IMR-90 (cell line): Measurements from ENCODE around the gene RNF123. TPM values are rescaled to one million over a fixed set of nuclear protein-coding genes. Genes with fewer than 3 reads are reported as not detected.

Source experiments
- ATAC-seq: fragments of 200-7000 bp; cut with Tn5 transposase; 2 replicates; pipeline ENCODE4 v1.9.1; 2020; ENCODE audit warnings: low read depth, mild to moderate bottlenecking, moderate library complexity
- BruUV-seq: library from RNA; stranded (reverse); fragments of 400-500 nt; replicated peaks from 2 replicates; lab custom pipeline; 2021; lab: Mats Ljungman, UMichigan
- CTCF ChIA-PET: fragments of 300-600 bp; formaldehyde crosslinking; extraction: SDS; loops from one replicate; lab custom pipeline; 2021; ENCODE audit warnings: antibody characterized with exemption; lab: Yijun Ruan, JAX
- POLR2A ChIA-PET: fragments of 300-600 bp; sonication (Branson Sonifier 250); formaldehyde crosslinking; loops from one replicate; lab custom pipeline; 2022; ENCODE audit warnings: antibody characterized with exemption; ENCODE audit not compliant: unreplicated experiment; lab: Charles Lee
- DNase-seq: peaks from one replicate; pipeline ENCODE4 v3.0.0; 2013
- H2AFZ ChIP-seq: replicated peaks from 2 replicates; pipeline ENCODE3; 2013; ENCODE audit warnings: low read length, mild to moderate bottlenecking; ENCODE audit not compliant: poor library complexity
- H2AK5ac ChIP-seq: 2 replicates; pipeline ENCODE4 v1.6.1; 2013; ENCODE audit warnings: low read depth, low read length, inconsistent platforms
- H2AK9ac ChIP-seq: replicated peaks from 2 replicates; pipeline ENCODE3; 2013; ENCODE audit warnings: mild to moderate bottlenecking, low read depth, low read length, moderate library complexity; ENCODE audit not compliant: poor library complexity
- H2BK120ac ChIP-seq: 2 replicates; pipeline ENCODE4 v1.6.1; 2013; ENCODE audit warnings: low read depth, low read length, inconsistent platforms
- H2BK15ac ChIP-seq: 3 replicates; pipeline ENCODE4 v1.6.1; 2013; ENCODE audit warnings: low read depth, low read length, inconsistent platforms
- H2BK20ac ChIP-seq: 2 replicates; pipeline ENCODE4 v1.6.1; 2013; ENCODE audit warnings: low read depth, mild to moderate bottlenecking, inconsistent platforms, low read length, moderate library complexity
- H2BK5ac ChIP-seq: 2 replicates; pipeline ENCODE4 v1.6.1; 2013; ENCODE audit warnings: mild to moderate bottlenecking, low read depth, low read length, inconsistent platforms; ENCODE audit not compliant: poor library complexity, severe bottlenecking
- H3K14ac ChIP-seq: replicated peaks from 2 replicates; pipeline ENCODE4 v1.6.1; 2013; ENCODE audit warnings: low read depth, low read length, inconsistent platforms
- H3K18ac ChIP-seq: 2 replicates; pipeline ENCODE4 v1.6.1; 2013; ENCODE audit warnings: low read depth, low read length, control low read depth
- H3K23ac ChIP-seq: 2 replicates; pipeline ENCODE4 v1.6.1; 2013; ENCODE audit warnings: low read depth, low read length, inconsistent platforms
- H3K27ac ChIP-seq: 2 replicates; pipeline ENCODE4 v1.5.1; 2013; ENCODE audit warnings: mild to moderate bottlenecking, control low read depth, low read length; ENCODE audit not compliant: insufficient read depth
- H3K27me3 ChIP-seq: 2 replicates; pipeline ENCODE4 v1.6.1; 2013; ENCODE audit warnings: low read length; ENCODE audit not compliant: control insufficient read depth, insufficient read depth
- H3K36me3 ChIP-seq: 2 replicates; pipeline ENCODE4 v1.6.1; 2013; ENCODE audit warnings: low read length, mixed read lengths; ENCODE audit not compliant: control insufficient read depth, insufficient read depth
- H3K4ac ChIP-seq: 2 replicates; pipeline ENCODE4 v1.6.1; 2013; ENCODE audit warnings: low read depth, low read length, inconsistent platforms
- H3K4me1 ChIP-seq: 2 replicates; pipeline ENCODE4 v1.6.1; 2013; ENCODE audit warnings: low read length, mixed read lengths; ENCODE audit not compliant: control insufficient read depth, insufficient read depth
- H3K4me2 ChIP-seq: 2 replicates; pipeline ENCODE4 v1.6.1; 2013; ENCODE audit warnings: low read depth, mild to moderate bottlenecking, control low read depth, low read length, moderate library complexity
- H3K4me3 ChIP-seq: 2 replicates; pipeline ENCODE4 v1.5.1; 2013; ENCODE audit warnings: low read depth, mild to moderate bottlenecking, control low read depth, low read length, moderate library complexity; ENCODE audit not compliant: insufficient read depth
- H3K56ac ChIP-seq: 2 replicates; pipeline ENCODE4 v1.6.1; 2013; ENCODE audit warnings: low read length, inconsistent platforms; ENCODE audit not compliant: insufficient read depth; ENCODE audit errors: extremely low read depth
- H3K79me1 ChIP-seq, 2 experiments: 2 replicates each; pipeline ENCODE4 v1.6.1; 2013; ENCODE audit warnings: low read length in 2 of 2, inconsistent platforms in 1 of 2, low read depth in 1 of 2
- H3K9ac ChIP-seq: 2 replicates; pipeline ENCODE4 v1.6.1; 2013; ENCODE audit warnings: low read depth, low read length, control low read depth
- H3K9me1 ChIP-seq: 2 replicates; pipeline ENCODE4 v1.6.1; 2013; ENCODE audit warnings: low read length, inconsistent platforms; ENCODE audit not compliant: insufficient read depth
- H3K9me3 ChIP-seq: 2 replicates; pipeline ENCODE4 v1.6.1; 2013; ENCODE audit warnings: low read length; ENCODE audit not compliant: control insufficient read depth, insufficient read depth
- H4K20me1 ChIP-seq: 2 replicates; pipeline ENCODE4 v1.6.1; 2013; ENCODE audit warnings: low read length, inconsistent platforms; ENCODE audit not compliant: insufficient read depth
- H4K5ac ChIP-seq: 2 replicates; pipeline ENCODE4 v1.6.1; 2013; ENCODE audit warnings: mild to moderate bottlenecking, low read depth, low read length, control low read depth
- H4K8ac ChIP-seq, 2 experiments: 2 replicates each; pipeline ENCODE4 v1.6.1; 2013; ENCODE audit warnings: low read depth in 2 of 2, low read length in 2 of 2, control low read depth in 1 of 2, inconsistent platforms in 1 of 2
- H4K91ac ChIP-seq: 2 replicates; pipeline ENCODE4 v1.6.1; 2013; ENCODE audit warnings: low read depth, low read length, inconsistent platforms; ENCODE audit not compliant: insufficient read depth
- MXI1 ChIP-seq: IDR thresholded peaks from 2 replicates; pipeline ENCODE4 v1.6.1; 2012; ENCODE audit warnings: low read depth, mild to moderate bottlenecking, low read length, moderate library complexity, borderline replicate concordance
- RAD21 ChIP-seq: IDR thresholded peaks from 2 replicates; pipeline ENCODE4 v1.6.1; 2012; ENCODE audit warnings: low read length, improper control_type of control experiment
- RCOR1 ChIP-seq: IDR thresholded peaks from 2 replicates; pipeline ENCODE4 v1.6.1; 2012; ENCODE audit warnings: mild to moderate bottlenecking, low read length, improper control_type of control experiment; ENCODE audit not compliant: insufficient replicate concordance
- WGBS, 2 experiments: methylation state at CpG; one replicate each; pipeline versions ENCODE4 v1.1.5 to v1.1.7; 2013; ENCODE audit warnings: missing lambda C conversion rate in 2 of 2; ENCODE audit not compliant: insufficient read length in 1 of 2; ENCODE audit errors: extremely low coverage in 2 of 2; 5-methylcytosine and 5-hydroxymethylcytosine counted together
- dilution Hi-C: fragments of 300-500 bp; cut with HindIII; formaldehyde crosslinking; loops from one replicate; pipeline ENCODE4 v1.14.3; 2018; ENCODE audit warnings: low sequenced_read_pairs; ENCODE audit not compliant: unreplicated experiment
- in situ Hi-C: fragments of 300-500 bp; cut with MboI; formaldehyde crosslinking; loops from 3 replicates; pipeline ENCODE4 v1.14.3; 2019; ENCODE audit warnings: low sequenced_read_pairs, inconsistent platforms, mixed read lengths
- intact Hi-C: fragments of 100-400 bp; cut with micrococcal nuclease; formaldehyde crosslinking; loops from 2 replicates; pipeline ENCODE4 v1.10.0; 2022
- polyA plus RNA-seq, 3 experiments: library from polyadenylated mRNA; depleted of rRNA; stranded (reverse); fragments of >200 nt; gene quantifications; 2 replicates each; pipeline ENCODE4 v1.2.3, GENCODE V29; 2012; ENCODE audit warnings: low replicate concordance in 1 of 3
- total RNA-seq: library from RNA; depleted of rRNA; stranded (reverse); fragments of >200 nt; gene quantifications from 2 replicates; pipeline ENCODE4 v1.2.3, GENCODE V29; 2012
- TF ChIP-seq, protein P1 (sequence below): fragments of 150-350 bp; IDR thresholded peaks from 2 replicates; pipeline ENCODE4 v1.6.1; 2016; ENCODE audit warnings: low read depth, mild to moderate bottlenecking, low read length, moderate library complexity, borderline replicate concordance

The RNF123 gene
- total and polyA plus RNA-seq, 2 of the 4 experiments (the other 2 are of a cell fraction) = 13.4 to 37.7 TPM

DNA sequence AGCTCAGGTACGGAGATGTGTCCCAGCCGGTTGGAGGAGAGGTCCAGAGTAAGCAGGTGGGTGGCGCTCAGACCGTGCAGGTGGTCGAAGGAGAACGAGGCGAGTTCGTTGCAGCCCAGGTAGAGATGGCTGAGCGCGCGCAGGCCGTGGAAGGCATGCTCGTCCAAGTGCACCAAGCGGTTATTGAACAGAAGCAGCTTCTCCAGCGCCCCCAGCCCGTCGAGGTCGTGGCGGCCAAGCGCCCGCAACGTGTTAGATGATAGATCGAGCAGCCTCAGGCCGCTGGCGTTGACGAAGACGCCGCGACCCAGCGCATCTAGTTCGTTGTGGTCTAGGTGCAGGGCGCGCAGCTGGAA lies 29.5 kb downstream of the RNF123 start:
- H4K8ac ChIP-seq = no peak overlapping the region
- H2AFZ ChIP-seq = peak overlapping the region; percentile 95
- WGBS, 2 experiments = 22% methylated on average over 32 of the region's 33 CpGs; no CpG with 5 or more reads in 1 of the 2 experiments
- ATAC-seq (no peak), DNase-seq (no peak)
- H3K36me3 ChIP-seq = peaks cover 31% of the 10 kb centered on the region
- H3K23ac ChIP-seq = no peak overlapping the region
- no TSS peak for BruUV-seq
- H3K56ac ChIP-seq = no peak overlapping the region
- intact Hi-C loops = loop anchor here (1.0 kb wide), 1 partner anchor 120 kb away; no protein-coding TSS in a partner anchor
- ChIA-PET CTCF (interaction anchor here (1.0 to 3.3 kb wide), 3 partner anchors 121 to 187 kb away, joined by 3 to 9 read pairs (median 3); no protein-coding TSS in a partner anchor), POLR2A (interaction anchor here (0.8 kb wide), 1 partner anchor 41 kb away, joined by 5 read pairs; no protein-coding TSS in a partner anchor)
- H2AK5ac ChIP-seq = peak overlapping the region; percentile 46; the same call in 1 of the 2 replicates
- H3K9ac ChIP-seq = 0 out of 2 replicates have a peak overlapping the region, but pooled peaks have one; percentile 65
- no peak overlapping the region for H4K91ac ChIP-seq
- dilution Hi-C loops = no loop called here
- no peak overlapping the region for H2BK20ac ChIP-seq
- no peak overlapping the region for H4K5ac ChIP-seq
- peaks cover 15 to 38% of the 10 kb centered on the region in 2 experiments; a peak in 3 of 4 replicates for H3K79me1 ChIP-seq
- H3K4me3 ChIP-seq = peak overlapping the region; percentile 69
- H3K4ac ChIP-seq = no peak overlapping the region
- H2BK120ac ChIP-seq = no peak overlapping the region
- H3K27ac ChIP-seq = no peak overlapping the region
- H3K27me3 ChIP-seq = no peaks in the 10 kb centered on the region
- TF ChIP-seq, protein P1, sequence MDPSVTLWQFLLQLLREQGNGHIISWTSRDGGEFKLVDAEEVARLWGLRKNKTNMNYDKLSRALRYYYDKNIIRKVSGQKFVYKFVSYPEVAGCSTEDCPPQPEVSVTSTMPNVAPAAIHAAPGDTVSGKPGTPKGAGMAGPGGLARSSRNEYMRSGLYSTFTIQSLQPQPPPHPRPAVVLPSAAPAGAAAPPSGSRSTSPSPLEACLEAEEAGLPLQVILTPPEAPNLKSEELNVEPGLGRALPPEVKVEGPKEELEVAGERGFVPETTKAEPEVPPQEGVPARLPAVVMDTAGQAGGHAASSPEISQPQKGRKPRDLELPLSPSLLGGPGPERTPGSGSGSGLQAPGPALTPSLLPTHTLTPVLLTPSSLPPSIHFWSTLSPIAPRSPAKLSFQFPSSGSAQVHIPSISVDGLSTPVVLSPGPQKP = no peak
- TF ChIP-seq MXI1 (no peak), RAD21 (no peak), RCOR1 (no peak)
- no peak overlapping the region for H3K14ac ChIP-seq
- H3K9me3 ChIP-seq = no peaks in the 10 kb centered on the region
- peak overlapping the region; percentile 91 for H2AK9ac ChIP-seq
- no peak overlapping the region for H2BK5ac ChIP-seq
- H3K4me2 ChIP-seq = peak overlapping the region; percentile 98
- peaks cover 13% of the 10 kb centered on the region for H3K4me1 ChIP-seq
- H3K9me1 ChIP-seq = peaks cover 5% of the 10 kb centered on the region; the same call in 1 of the 2 replicates
- H2BK15ac ChIP-seq = no peak overlapping the region
- in situ Hi-C loops = no loop called here
- H3K18ac ChIP-seq = no peak overlapping the region
- peaks cover 31% of the 10 kb centered on the region for H4K20me1 ChIP-seq
